A549 (cell line): ENCODE data around the gene P3H1. TPM values are rescaled to one million over a fixed set of nuclear protein-coding genes. Genes with fewer than 3 reads are reported as not detected.

Experiments
- ATAC-seq, 2 experiments: fragments of 200-7000 bp in 1 of 2; fragments of >200 bp in 1 of 2; cut with Nextera tagmentation in 1 of 2; cut with Tn5 transposase in 1 of 2; 3 replicates each; pipeline versions ENCODE4 v1.8.0 to v1.9.1; 2018 to 2020; ENCODE audit warnings: mild to moderate bottlenecking in 1 of 2, moderate library complexity in 1 of 2
- CTCF ChIA-PET: fragments of 300-600 bp; sonication (Branson Sonifier 250); formaldehyde crosslinking; extraction: SDS; loops from one replicate; lab custom pipeline; 2021; ENCODE audit warnings: antibody characterized with exemption, inconsistent platforms; lab: Yijun Ruan, JAX
- POLR2A ChIA-PET: fragments of 350-600 bp; formaldehyde crosslinking; extraction: SDS; loops from one replicate; lab custom pipeline; 2021; ENCODE audit warnings: antibody characterized with exemption, inconsistent platforms; lab: Yijun Ruan, JAX
- DNase-seq, 2 experiments: peaks; one replicate each; pipeline versions ENCODE4 v3.0.0 to v3.0.0-alpha.2; 2011 to 2016; ENCODE audit warnings: low read depth in 1 of 2, low spot score in 1 of 2
- FAIRE-seq: peaks from 2 replicates; lab custom pipeline; 2011; peaks lifted over from hg19 to GRCh38; lab: Jason Lieb, UNC
- H3K27ac ChIP-seq, 2 experiments: fragments of >200 bp; sonication (Bioruptor Twin); formaldehyde crosslinking; 3 replicates each; pipeline ENCODE4 v1.5.1; 2016 to 2017
- H3K4me1 ChIP-seq: fragments of >200 bp; sonication (Bioruptor Twin); formaldehyde crosslinking; 3 replicates; pipeline ENCODE4 v1.6.1; 2016
- H3K4me2 ChIP-seq: fragments of >200 bp; sonication (Bioruptor Twin); formaldehyde crosslinking; 3 replicates; pipeline ENCODE4 v1.6.1; 2016
- H3K4me3 ChIP-seq: fragments of >200 bp; sonication (Bioruptor Twin); formaldehyde crosslinking; 3 replicates; pipeline ENCODE4 v1.5.1; 2016
- H3K9me3 ChIP-seq: fragments of >200 bp; sonication (Bioruptor Twin); formaldehyde crosslinking; 3 replicates; pipeline ENCODE4 v1.6.1; 2016
- BCL3 ChIP-seq: fragments of >200 bp; sonication (Bioruptor Twin); formaldehyde crosslinking; IDR thresholded peaks from 3 replicates; pipeline ENCODE4 v1.6.1; 2016
- BHLHE40 ChIP-seq: IDR thresholded peaks from 2 replicates; pipeline ENCODE4 v1.6.1; 2012; ENCODE audit warnings: low read depth, low read length, inconsistent platforms
- CHD4 ChIP-seq: fragments of 200-600 bp; sonication (generic); IDR thresholded peaks from 2 replicates; pipeline ENCODE4 v1.6.1; 2016; ENCODE audit warnings: antibody characterized with exemption, mild to moderate bottlenecking, borderline replicate concordance
- CTCF ChIP-seq: fragments of >200 bp; sonication (Bioruptor Twin); formaldehyde crosslinking; IDR thresholded peaks from 3 replicates; pipeline ENCODE4 v1.5.1; 2016
- EHMT2 ChIP-seq: fragments of 200-600 bp; sonication (generic); IDR thresholded peaks from 2 replicates; pipeline ENCODE4 v1.6.1; 2016; ENCODE audit warnings: antibody characterized with exemption, low read depth, mild to moderate bottlenecking, moderate library complexity
- ELK1 ChIP-seq: fragments of 150-350 bp; IDR thresholded peaks from 2 replicates; pipeline ENCODE4 v1.6.1; 2014; ENCODE audit warnings: low read depth, mild to moderate bottlenecking, low read length
- GATA3 ChIP-seq: IDR thresholded peaks from 2 replicates; pipeline ENCODE4 v1.6.1; 2012; ENCODE audit warnings: borderline replicate concordance
- HOXB13 ChIP-seq: fragments of 250-450 bp; sonication (Bioruptor Pico); IDR thresholded peaks from 2 replicates; pipeline ENCODE4 v1.5.0; 2020; ENCODE audit warnings: low read depth, mild to moderate bottlenecking, moderate library complexity
- JUN ChIP-seq, 2 experiments: fragments of >200 bp; sonication (Bioruptor Twin); formaldehyde crosslinking; IDR thresholded peaks; 2 replicates in 1 of 2; 3 replicates in 1 of 2; pipeline ENCODE4 v1.6.1; 2016 to 2017
- MYC ChIP-seq: IDR thresholded peaks from 2 replicates; pipeline ENCODE4 v1.6.1; 2012; ENCODE audit warnings: mild to moderate bottlenecking, inconsistent platforms, low read length, improper control_type of control experiment, borderline replicate concordance
- NR3C1 ChIP-seq: fragments of >200 bp; sonication (Bioruptor Twin); formaldehyde crosslinking; IDR thresholded peaks from 3 replicates; pipeline ENCODE4 v1.6.1; 2017
- PBX3 ChIP-seq: IDR thresholded peaks from 2 replicates; pipeline ENCODE4 v1.6.1; 2012
- PHF8 ChIP-seq: fragments of 200-600 bp; sonication (generic); IDR thresholded peaks from 2 replicates; pipeline ENCODE4 v1.6.1; 2016; ENCODE audit warnings: low read depth, mild to moderate bottlenecking, antibody characterized with exemption, moderate library complexity, borderline replicate concordance
- POLR2A ChIP-seq: IDR thresholded peaks from 2 replicates; pipeline ENCODE4 v1.6.1; 2012; ENCODE audit warnings: mild to moderate bottlenecking, low read length
- RAD21 ChIP-seq, 2 experiments: fragments of >200 bp in 1 of 2; sonication (Bioruptor Twin) in 1 of 2; formaldehyde crosslinking in 1 of 2; IDR thresholded peaks in 1 of 2; conservative IDR thresholded peaks in 1 of 2; 2 replicates in 1 of 2; 3 replicates in 1 of 2; pipeline ENCODE4 v1.6.1; 2012 to 2018; ENCODE audit warnings: inconsistent platforms in 1 of 2
- RARB ChIP-seq: fragments of 250-450 bp; sonication (Bioruptor Pico); IDR thresholded peaks from 2 replicates; pipeline ENCODE4 v1.8.0; 2021; ENCODE audit warnings: mild to moderate bottlenecking, moderate library complexity
- RCOR1 ChIP-seq: fragments of 150-350 bp; IDR thresholded peaks from 2 replicates; pipeline ENCODE4 v1.6.1; 2014; ENCODE audit warnings: antibody characterized with exemption, low read length, low read depth
- RFX5 ChIP-seq: fragments of 450-650 bp; IDR thresholded peaks from 2 replicates; pipeline ENCODE4 v1.7.1; 2014; ENCODE audit warnings: antibody characterized with exemption, mild to moderate bottlenecking, moderate library complexity
- SMC3 ChIP-seq: fragments of >200 bp; sonication (Bioruptor Twin); formaldehyde crosslinking; IDR thresholded peaks from 3 replicates; pipeline ENCODE4 v1.6.1; 2018; ENCODE audit warnings: inconsistent platforms
- WGBS: methylation state at CpG from one replicate; pipeline ENCODE4 v1.1.6; 2017; ENCODE audit errors: missing lambda C conversion rate; 5-methylcytosine and 5-hydroxymethylcytosine counted together
- polyA plus RNA-seq, 4 experiments: library from polyadenylated mRNA; depleted of rRNA in 3 of 4; stranded (reverse); fragments of >200 nt; fragmentation: RNase III in 1 of 4; extraction: RNeasy Plus Mini Kit Qiagen cat#74134 plus additional on column Dnase treatment in 1 of 4; gene quantifications; 2 replicates in 3 of 4; 3 replicates in 1 of 4; pipeline ENCODE4 v1.2.3, GENCODE V29; 2011 to 2017

P3H1 gene
- polyA plus RNA-seq, 2 of the 4 experiments (the other 2 are of a cell fraction): 27.3 to 30.3 TPM

- 84% methylated on average over 4 of the region's 10 CpGs for WGBS
- ATAC-seq (no peak), DNase-seq (no peak), FAIRE-seq (no peak)
- TF ChIP-seq CHD4: no peak
- TF ChIP-seq NR3C1: no peak
- TF ChIP-seq RARB (CRISPR knock-in tag): no peak
- no peak for TF ChIP-seq PBX3
- TF ChIP-seq GATA3: no peak
- no peak for TF ChIP-seq RAD21 (conservative IDR thresholded peaks at IDR 0.05 in 1 of 2, IDR thresholded peaks at IDR 0.05 in 1 of 2)
- TF ChIP-seq BHLHE40: no peak
- no peak for TF ChIP-seq JUN (IDR thresholded peaks at IDR 0.05)
- TF ChIP-seq EHMT2: no peak
- TF ChIP-seq MYC: no peak
- no peak for TF ChIP-seq ELK1
- no peak for TF ChIP-seq POLR2A
- TF ChIP-seq PHF8: no peak
- no peak for TF ChIP-seq HOXB13 (CRISPR knock-in tag)
- no peak for TF ChIP-seq RCOR1
- no peak for TF ChIP-seq BCL3
- Histone ChIP-seq H3K9me3 (no peaks in the 10 kb centered on the region), H3K27ac (no peak overlapping the region), H3K4me2 (no peak overlapping the region), H3K4me3 (no peak overlapping the region), H3K4me1 (no peaks in the 10 kb centered on the region)
- CTCF ChIA-PET: interaction anchor here (0.5 to 3.2 kb wide), 5 partner anchors 9 to 574 kb away, joined by 3 to 21 read pairs (median 3); no protein-coding TSS in a partner anchor
- POLR2A ChIA-PET: no interaction called here
Measured at GRCh38 chr1:42748021-42748420, 18.8 kb downstream of the P3H1 start.

GRCh38 chr1:42747125-42747524 lies 19.7 kb downstream of the P3H1 start:
- Histone ChIP-seq H3K9me3 (no peaks in the 10 kb centered on the region), H3K4me1 (no peaks in the 10 kb centered on the region), H3K4me2 (no peak overlapping the region), H3K27ac (no peak overlapping the region), H3K4me3 (no peak overlapping the region)
- TF ChIP-seq HOXB13 (CRISPR knock-in tag) (no peak), RFX5 (no peak), NR3C1 (no peak), SMC3 (peak; percentile 44), CTCF (peak; percentile 39), RAD21 (conservative IDR thresholded peaks at IDR 0.05 in 1 of 2, IDR thresholded peaks at IDR 0.05 in 1 of 2) (peak; percentile 42 to 50; a peak in 3 of 5 replicates)
- ChIA-PET POLR2A (no interaction called here), CTCF (interaction anchor here (0.7 to 3.2 kb wide), 18 partner anchors 9 to 595 kb away, joined by 3 to 21 read pairs (median 3); no protein-coding TSS in a partner anchor)
- peak in 1 of 2 experiments; percentile 10 for DNase-seq
- peak in 1 of 2 experiments; percentile 75; a peak in 3 of 6 replicates for ATAC-seq
- 91% methylated on average over 6 of the region's 14 CpGs for WGBS
- FAIRE-seq: no peak
